NCI-H2107 treated with DMSO at 0.1 percent for 48 hours (cell line): Measurements from ENCODE around the gene SYS1.

ENCODE experiments used
- DNase-seq: peaks from one replicate; lab custom pipeline; 2025; ENCODE audit not compliant: unreplicated experiment; lab: John Stamatoyannopoulos, UW

SYS1 gene

GRCh38 chr20:45412653-45413052, 49.7 kb downstream of the SYS1 start:
- no peak for DNase-seq

- no peak for DNase-seq
These were observed 50.5 kb downstream of the SYS1 start for GRCh38 chr20:45413479-45413878.

GRCh38 chr20:45415822-45416637, 53.1 kb downstream of the SYS1 start, which contains the start of gene PIGT:
TSS of gene PIGT (plus strand) at chr20:45416141. CDS start at chr20:45416157, 16 bp downstream.
- peak; percentile 46 for DNase-seq

- DNase-seq, result no peak
These were observed 54.0 kb downstream of the SYS1 start for GRCh38 chr20:45416917-45417316.
